Endothelial cell of umbilical vein (primary cell): Measurements from ENCODE around the gene RCOR1.

Experiments
- EZH2 ChIP-seq: IDR thresholded peaks from 2 replicates; pipeline ENCODE4 v1.6.1; 2012; ENCODE audit warnings: borderline replicate concordance, low read depth, mild to moderate bottlenecking, moderate library complexity, low read length, inconsistent platforms; ENCODE audit not compliant: severe bottlenecking
- POLR2A ChIP-seq: IDR thresholded peaks from 2 replicates; pipeline ENCODE4 v1.6.1; 2012; ENCODE audit warnings: low read depth, mild to moderate bottlenecking, control low read depth, low read length
- TF ChIP-seq, protein P1 (sequence below), 2 donors: IDR thresholded peaks; 1 replicate in 1 of 2; 2 replicates in 1 of 2; pipeline ENCODE4 v1.5.1; 2011; ENCODE audit warnings: low read length in 2 of 2, mild to moderate bottlenecking in 2 of 2, moderate library complexity in 2 of 2, control low read depth in 1 of 2, inconsistent platforms in 1 of 2, low read depth in 1 of 2; ENCODE audit not compliant: insufficient read depth in 1 of 2; ENCODE audit errors: extremely low read depth in 1 of 2
- TF ChIP-seq, protein P2 (sequence below): IDR thresholded peaks from 2 replicates; pipeline ENCODE4 v1.6.1; 2011; ENCODE audit not compliant: insufficient read depth, insufficient read length

DNA sequence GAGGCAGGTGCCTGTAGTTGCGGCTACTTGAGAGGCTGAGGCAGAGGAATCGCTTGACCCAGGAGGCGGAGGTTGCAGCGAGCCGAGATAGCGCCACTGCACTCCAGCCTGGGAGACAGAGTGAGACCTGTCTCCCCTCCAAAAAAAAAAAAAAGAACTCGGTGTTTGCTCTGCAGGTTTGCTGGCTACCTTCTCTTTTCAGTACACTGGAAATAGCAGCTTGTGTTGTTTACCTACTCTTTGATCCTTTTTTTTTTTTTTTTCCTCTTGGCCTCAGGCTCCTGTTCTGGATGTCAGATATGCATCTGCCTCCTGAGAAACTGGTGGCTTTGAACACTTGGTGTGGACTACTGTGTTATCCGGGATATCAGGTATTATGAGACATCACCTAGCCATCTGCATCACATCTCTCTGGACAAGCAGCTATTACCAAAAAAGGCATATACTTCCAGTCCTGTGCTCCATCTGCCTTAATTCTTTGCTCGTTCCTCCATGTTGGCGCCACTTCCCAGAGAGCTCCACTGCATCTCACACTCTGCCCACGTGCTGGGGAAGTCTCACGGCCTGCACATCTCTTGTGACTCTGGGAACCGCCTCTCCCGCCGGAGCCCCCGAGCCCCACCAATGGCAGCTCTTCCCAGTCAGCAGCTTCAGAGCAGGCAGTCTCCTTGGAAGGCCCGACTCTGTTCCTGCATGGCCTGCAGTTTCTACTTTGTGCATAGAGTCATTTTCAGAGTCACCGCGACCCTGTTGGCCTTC is 133.9 kb downstream of the RCOR1 start:
- TF ChIP-seq EZH2 (no peak), POLR2A (no peak)
- TF ChIP-seq, protein P1, sequence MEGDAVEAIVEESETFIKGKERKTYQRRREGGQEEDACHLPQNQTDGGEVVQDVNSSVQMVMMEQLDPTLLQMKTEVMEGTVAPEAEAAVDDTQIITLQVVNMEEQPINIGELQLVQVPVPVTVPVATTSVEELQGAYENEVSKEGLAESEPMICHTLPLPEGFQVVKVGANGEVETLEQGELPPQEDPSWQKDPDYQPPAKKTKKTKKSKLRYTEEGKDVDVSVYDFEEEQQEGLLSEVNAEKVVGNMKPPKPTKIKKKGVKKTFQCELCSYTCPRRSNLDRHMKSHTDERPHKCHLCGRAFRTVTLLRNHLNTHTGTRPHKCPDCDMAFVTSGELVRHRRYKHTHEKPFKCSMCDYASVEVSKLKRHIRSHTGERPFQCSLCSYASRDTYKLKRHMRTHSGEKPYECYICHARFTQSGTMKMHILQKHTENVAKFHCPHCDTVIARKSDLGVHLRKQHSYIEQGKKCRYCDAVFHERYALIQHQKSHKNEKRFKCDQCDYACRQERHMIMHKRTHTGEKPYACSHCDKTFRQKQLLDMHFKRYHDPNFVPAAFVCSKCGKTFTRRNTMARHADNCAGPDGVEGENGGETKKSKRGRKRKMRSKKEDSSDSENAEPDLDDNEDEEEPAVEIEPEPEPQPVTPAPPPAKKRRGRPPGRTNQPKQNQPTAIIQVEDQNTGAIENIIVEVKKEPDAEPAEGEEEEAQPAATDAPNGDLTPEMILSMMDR (IDR thresholded peaks at IDR 0.05; ENCODE audit: extremely low read depth in 1 of 2, insufficient read depth in 1 of 2, low read depth in 1 of 2, low read length in 2 of 2), result no peak
- TF ChIP-seq, protein P2, sequence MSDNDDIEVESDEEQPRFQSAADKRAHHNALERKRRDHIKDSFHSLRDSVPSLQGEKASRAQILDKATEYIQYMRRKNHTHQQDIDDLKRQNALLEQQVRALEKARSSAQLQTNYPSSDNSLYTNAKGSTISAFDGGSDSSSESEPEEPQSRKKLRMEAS, result no peak
